RWPE2 (cell line): Measurements from ENCODE around the gene TMEM252.

Experiments
- ATAC-seq: fragments of 200-7000 bp; cut with Tn5 transposase; 3 replicates; pipeline ENCODE4 v1.9.1; 2021; ENCODE audit warnings: low read depth
- DNase-seq: peaks from one replicate; pipeline ENCODE4 v3.0.0-alpha.2; 2020; ENCODE audit warnings: low spot score
- H3K27ac ChIP-seq: fragments of 450-650 bp; 2 replicates; pipeline ENCODE4 v1.5.1; 2017; ENCODE audit warnings: mild to moderate bottlenecking; ENCODE audit not compliant: poor library complexity, severe bottlenecking
- H3K27me3 ChIP-seq: fragments of 250-450 bp; sonication (Bioruptor Pico); 2 replicates; pipeline ENCODE4 v1.5.1; 2021; ENCODE audit warnings: mild to moderate bottlenecking, moderate library complexity; ENCODE audit not compliant: insufficient read depth, poor library complexity, severe bottlenecking
- H3K36me3 ChIP-seq: fragments of 250-450 bp; sonication (Bioruptor Pico); 2 replicates; pipeline ENCODE4 v1.5.1; 2020; ENCODE audit warnings: low read depth, mild to moderate bottlenecking, moderate library complexity
- H3K4me1 ChIP-seq: fragments of 250-450 bp; sonication (Bioruptor Pico); 2 replicates; pipeline ENCODE4 v1.5.1; 2021; ENCODE audit warnings: mild to moderate bottlenecking, moderate library complexity; ENCODE audit not compliant: insufficient read depth, poor library complexity, severe bottlenecking
- H3K4me3 ChIP-seq: fragments of 250-450 bp; sonication (Bioruptor Pico); 2 replicates; pipeline ENCODE4 v1.5.1; 2021; ENCODE audit warnings: mild to moderate bottlenecking, moderate library complexity; ENCODE audit not compliant: severe bottlenecking
- H3K9me3 ChIP-seq: fragments of 250-450 bp; sonication (Bioruptor Pico); 2 replicates; pipeline ENCODE4 v1.5.1; 2021; ENCODE audit warnings: mild to moderate bottlenecking, moderate library complexity; ENCODE audit not compliant: severe bottlenecking
- TF ChIP-seq, protein P1 (sequence below): fragments of 450-650 bp; IDR thresholded peaks from one replicate; pipeline ENCODE4 v1.5.1; 2017; ENCODE audit warnings: mild to moderate bottlenecking, moderate library complexity; ENCODE audit not compliant: poor library complexity, severe bottlenecking

Gene TMEM252

DNA sequence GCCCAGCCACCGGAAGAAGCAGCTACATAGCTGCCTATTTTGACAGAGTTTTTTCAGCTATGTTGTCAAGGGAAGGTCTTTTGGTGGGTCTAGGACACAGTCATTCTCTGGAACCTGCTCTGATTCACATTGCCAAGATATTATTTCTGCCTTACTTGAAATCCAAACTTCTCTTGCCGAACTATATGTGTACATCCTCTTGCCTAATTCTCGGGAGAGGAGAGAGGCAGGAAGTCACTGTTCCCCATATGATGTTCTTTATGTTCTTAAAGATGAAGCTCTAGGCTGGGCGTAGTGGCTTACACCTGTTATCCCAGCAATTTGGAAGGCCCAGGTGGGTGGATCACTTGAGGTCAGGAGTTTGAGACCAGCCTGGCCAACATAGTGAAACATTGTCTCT lies 8.6 kb downstream of the TMEM252 start:
- Histone ChIP-seq H3K27ac (no peak overlapping the region), H3K36me3 (no peaks in the 10 kb centered on the region), H3K4me1 (no peaks in the 10 kb centered on the region), H3K27me3 (no peaks in the 10 kb centered on the region), H3K4me3 (no peak overlapping the region), H3K9me3 (no peaks in the 10 kb centered on the region)
- no peak for DNase-seq
- TF ChIP-seq, protein P1, sequence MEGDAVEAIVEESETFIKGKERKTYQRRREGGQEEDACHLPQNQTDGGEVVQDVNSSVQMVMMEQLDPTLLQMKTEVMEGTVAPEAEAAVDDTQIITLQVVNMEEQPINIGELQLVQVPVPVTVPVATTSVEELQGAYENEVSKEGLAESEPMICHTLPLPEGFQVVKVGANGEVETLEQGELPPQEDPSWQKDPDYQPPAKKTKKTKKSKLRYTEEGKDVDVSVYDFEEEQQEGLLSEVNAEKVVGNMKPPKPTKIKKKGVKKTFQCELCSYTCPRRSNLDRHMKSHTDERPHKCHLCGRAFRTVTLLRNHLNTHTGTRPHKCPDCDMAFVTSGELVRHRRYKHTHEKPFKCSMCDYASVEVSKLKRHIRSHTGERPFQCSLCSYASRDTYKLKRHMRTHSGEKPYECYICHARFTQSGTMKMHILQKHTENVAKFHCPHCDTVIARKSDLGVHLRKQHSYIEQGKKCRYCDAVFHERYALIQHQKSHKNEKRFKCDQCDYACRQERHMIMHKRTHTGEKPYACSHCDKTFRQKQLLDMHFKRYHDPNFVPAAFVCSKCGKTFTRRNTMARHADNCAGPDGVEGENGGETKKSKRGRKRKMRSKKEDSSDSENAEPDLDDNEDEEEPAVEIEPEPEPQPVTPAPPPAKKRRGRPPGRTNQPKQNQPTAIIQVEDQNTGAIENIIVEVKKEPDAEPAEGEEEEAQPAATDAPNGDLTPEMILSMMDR = no peak
- ATAC-seq = no peak

DNA sequence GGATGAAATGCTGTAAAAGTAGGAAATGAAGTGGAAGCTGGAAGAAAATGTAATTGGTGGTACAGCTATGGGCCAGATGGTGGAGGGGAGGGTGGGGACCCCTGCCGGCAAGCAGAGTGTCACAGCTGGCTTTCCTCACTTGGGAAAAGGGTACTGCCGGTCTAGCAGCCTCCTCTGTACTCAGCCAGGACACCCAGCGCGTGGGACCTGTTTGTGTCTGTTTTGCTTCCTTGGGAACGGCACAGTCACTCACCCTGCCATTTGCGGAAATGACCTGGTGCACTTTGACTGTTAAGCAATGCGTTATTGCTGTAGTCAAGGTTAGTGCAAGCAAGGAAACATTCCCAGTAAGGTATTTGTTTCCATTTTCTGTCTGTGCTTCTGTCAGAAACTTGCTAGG lies 10.1 kb downstream of the TMEM252 start:
- Histone ChIP-seq H3K27ac (no peak overlapping the region), H3K36me3 (no peaks in the 10 kb centered on the region), H3K9me3 (no peaks in the 10 kb centered on the region), H3K4me1 (no peaks in the 10 kb centered on the region), H3K4me3 (no peak overlapping the region), H3K27me3 (no peaks in the 10 kb centered on the region)
- ATAC-seq = no peak
- no peak for DNase-seq
- TF ChIP-seq, protein P1 = no peak

DNA sequence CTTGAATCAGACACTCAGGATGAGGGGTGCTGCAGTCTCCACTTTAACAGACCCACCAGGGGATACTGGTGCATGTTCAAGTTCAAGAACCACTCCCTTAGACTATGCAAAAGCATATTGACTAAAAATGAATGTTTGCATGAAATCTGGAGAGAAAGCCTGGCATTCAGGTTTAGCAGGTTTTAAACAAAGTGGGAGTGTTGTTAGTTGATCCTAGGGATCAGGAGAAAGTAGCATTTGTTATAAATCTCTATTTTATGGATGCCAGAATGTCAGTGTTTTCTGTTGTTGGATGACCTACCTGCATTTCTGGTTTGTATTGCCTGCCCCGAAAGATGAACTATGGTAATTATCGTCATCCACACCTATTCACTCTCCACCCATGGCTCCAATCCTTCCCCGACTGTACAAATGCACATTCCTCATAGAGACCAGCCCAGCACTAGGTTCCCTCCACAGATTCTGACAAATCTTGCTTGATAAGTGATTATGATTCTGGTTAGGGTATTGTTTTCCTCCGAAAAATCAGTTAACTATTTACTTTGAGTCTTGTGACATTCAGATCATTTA lies 17.2 kb downstream of the TMEM252 start:
- Histone ChIP-seq H3K27ac (no peak overlapping the region), H3K4me1 (no peaks in the 10 kb centered on the region), H3K36me3 (no peaks in the 10 kb centered on the region), H3K4me3 (no peak overlapping the region), H3K9me3 (no peaks in the 10 kb centered on the region), H3K27me3 (no peaks in the 10 kb centered on the region)
- TF ChIP-seq, protein P1 = no peak
- DNase-seq = no peak
- no peak for ATAC-seq

DNA sequence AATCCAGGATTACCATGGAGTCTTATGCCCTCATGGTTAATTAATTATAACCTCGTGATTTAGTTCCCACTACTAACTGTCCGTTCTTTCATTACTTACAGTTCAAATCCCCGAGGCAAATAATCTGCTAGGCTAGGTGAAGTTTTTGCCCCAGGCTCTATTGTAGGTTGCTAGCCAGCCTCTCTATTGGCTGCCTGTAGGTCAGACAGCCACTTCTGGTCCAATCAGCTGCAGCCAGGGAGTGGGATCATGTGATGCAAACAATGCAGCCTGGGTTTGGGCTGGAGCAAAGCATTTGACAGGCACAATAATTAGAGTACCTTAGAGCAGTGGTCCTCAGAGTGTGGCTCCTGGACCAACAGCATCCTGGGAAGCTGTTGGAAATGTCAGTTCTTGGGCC lies 17.7 kb downstream of the TMEM252 start:
- Histone ChIP-seq H3K36me3 (no peaks in the 10 kb centered on the region), H3K27me3 (no peaks in the 10 kb centered on the region), H3K4me1 (no peaks in the 10 kb centered on the region), H3K27ac (no peak overlapping the region), H3K4me3 (no peak overlapping the region), H3K9me3 (no peaks in the 10 kb centered on the region)
- ATAC-seq = no peak
- TF ChIP-seq, protein P1 = no peak
- DNase-seq = no peak

DNA sequence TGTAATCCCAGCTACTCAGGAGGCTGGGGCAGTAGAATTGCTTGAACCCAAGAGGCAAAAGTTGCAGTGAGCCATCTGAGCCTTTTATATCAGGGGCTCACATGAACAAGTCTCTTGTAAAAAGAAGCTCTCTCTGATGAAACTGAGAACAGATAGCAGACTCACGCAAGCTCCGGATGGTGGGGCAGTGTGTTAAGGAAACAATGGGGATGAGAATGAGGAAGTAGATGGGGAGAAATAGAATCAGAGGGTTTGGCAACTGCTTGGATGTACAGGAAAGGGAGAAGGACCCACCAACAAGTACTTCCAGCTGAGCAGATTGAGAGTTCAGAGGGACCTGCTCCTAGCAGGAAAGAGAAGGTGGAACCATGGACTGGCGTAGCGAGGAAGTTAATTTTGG lies 18.6 kb downstream of the TMEM252 start:
- H3K27me3 ChIP-seq = no peaks in the 10 kb centered on the region
- H3K4me1 ChIP-seq = no peaks in the 10 kb centered on the region
- no peaks in the 10 kb centered on the region for H3K9me3 ChIP-seq
- DNase-seq (no peak), ATAC-seq (no peak)
- H3K4me3 ChIP-seq = no peak overlapping the region
- H3K36me3 ChIP-seq = no peaks in the 10 kb centered on the region
- TF ChIP-seq, protein P1 = no peak
- H3K27ac ChIP-seq = no peak overlapping the region
